H1 (cell line): Measurements from ENCODE around the gene RAD51C.

ENCODE experiments used
- ATF3 ChIP-seq: IDR thresholded peaks from 2 replicates; pipeline ENCODE4 v1.6.1; 2011; ENCODE audit warnings: low read depth, mild to moderate bottlenecking, low read length; ENCODE audit not compliant: insufficient read depth
- BRCA1 ChIP-seq: IDR thresholded peaks from 2 replicates; pipeline ENCODE4 v1.6.1; 2012; ENCODE audit warnings: low read depth, low read length, improper control_type of control experiment
- CBX8 ChIP-seq: fragments of 300-800, 300-1000 bp; sonication (generic); IDR thresholded peaks from 2 replicates; pipeline ENCODE4 v1.7.1; 2016; ENCODE audit warnings: low read depth, low read length, borderline replicate concordance
- CHD2 ChIP-seq: IDR thresholded peaks from 2 replicates; pipeline ENCODE4 v1.6.1; 2012; ENCODE audit warnings: low read length, improper control_type of control experiment
- CREB1 ChIP-seq: IDR thresholded peaks from 2 replicates; pipeline ENCODE4 v1.6.1; 2012; ENCODE audit warnings: inconsistent platforms
- CTBP2 ChIP-seq: IDR thresholded peaks from 2 replicates; pipeline ENCODE4 v1.7.0; 2011; ENCODE audit warnings: borderline replicate concordance, mild to moderate bottlenecking, moderate library complexity, mixed read lengths, low read length; ENCODE audit not compliant: insufficient read depth, insufficient read length
- CTCF ChIP-seq, 3 experiments: IDR thresholded peaks; 1 replicate in 2 of 3; 2 replicates in 1 of 3; pipeline versions ENCODE4 v1.5.1 to v1.6.1; 2011; ENCODE audit warnings: low read length in 3 of 3, mild to moderate bottlenecking in 3 of 3, inconsistent platforms in 2 of 3, low read depth in 1 of 3, moderate library complexity in 1 of 3; ENCODE audit not compliant: insufficient read depth in 1 of 3; ENCODE audit errors: control extremely low read depth in 1 of 3
- EZH2 ChIP-seq: fragments of 200-600 bp; sonication (generic); IDR thresholded peaks from 2 replicates; pipeline ENCODE4 v1.7.1; 2012; ENCODE audit warnings: low read depth, mild to moderate bottlenecking, moderate library complexity, low read length, inconsistent platforms; ENCODE audit not compliant: severe bottlenecking
- POLR2A ChIP-seq, 2 experiments: IDR thresholded peaks; 1 replicate in 1 of 2; 2 replicates in 1 of 2; pipeline ENCODE4 v1.6.1; 2011; ENCODE audit warnings: low read depth in 2 of 2, low read length in 2 of 2, mild to moderate bottlenecking in 2 of 2; ENCODE audit errors: control extremely low read depth in 1 of 2
- POLR2AphosphoS5 ChIP-seq: IDR thresholded peaks from 2 replicates; pipeline ENCODE4 v1.6.1; 2011; ENCODE audit warnings: low read depth, low read length
- RNF2 ChIP-seq: fragments of 200-900, 300-1000 bp; sonication (generic); IDR thresholded peaks from 2 replicates; pipeline ENCODE4 v1.7.1; 2016; ENCODE audit warnings: borderline replicate concordance, low read depth, mild to moderate bottlenecking, antibody characterized with exemption, low read length; ENCODE audit not compliant: poor library complexity, severe bottlenecking; ENCODE audit errors: missing control alignments
- SP1 ChIP-seq: IDR thresholded peaks from 2 replicates; pipeline ENCODE4 v1.6.1; 2011; ENCODE audit warnings: low read depth, low read length
- YY1 ChIP-seq: IDR thresholded peaks from 2 replicates; pipeline ENCODE4 v1.6.1; 2011; ENCODE audit warnings: low read depth, mild to moderate bottlenecking, low read length
- TF ChIP-seq, protein P1 (sequence below): IDR thresholded peaks from 2 replicates; pipeline ENCODE4 v1.6.1; 2012; ENCODE audit warnings: inconsistent platforms

- TF ChIP-seq CBX8, result no peak
- TF ChIP-seq EZH2, result no peak
- TF ChIP-seq POLR2A (IDR thresholded peaks at IDR 0.05; ENCODE audit: control extremely low read depth in 1 of 2, low read depth in 2 of 2, low read length in 2 of 2), result no peak
- no peak for TF ChIP-seq CTCF (IDR thresholded peaks at IDR 0.05; ENCODE audit: control extremely low read depth in 1 of 3, insufficient read depth in 1 of 3, low read depth in 1 of 3, low read length in 3 of 3)
- TF ChIP-seq YY1, result no peak
- TF ChIP-seq, protein P1, sequence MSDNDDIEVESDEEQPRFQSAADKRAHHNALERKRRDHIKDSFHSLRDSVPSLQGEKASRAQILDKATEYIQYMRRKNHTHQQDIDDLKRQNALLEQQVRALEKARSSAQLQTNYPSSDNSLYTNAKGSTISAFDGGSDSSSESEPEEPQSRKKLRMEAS, result no peak
- no peak for TF ChIP-seq RNF2
- no peak for TF ChIP-seq BRCA1
- TF ChIP-seq CHD2, result no peak
- no peak for TF ChIP-seq CREB1
- TF ChIP-seq POLR2AphosphoS5, result no peak
- no peak for TF ChIP-seq ATF3
- no peak for TF ChIP-seq CTBP2
- TF ChIP-seq SP1, result no peak
Observed at GRCh38 chr17:58643147-58643546, 49.3 kb upstream of the RAD51C start.
